Measurements from ENCODE around the gene ANKRD10.
A peak's percentile ranks its signal among the peaks of the same experiment; 100 is the strongest.

The ANKRD10 gene

GRCh38 chr13:110885966-110886869, 28.7 kb downstream of the ANKRD10 start:
- no peak for DNase-seq

- DNase-seq: no peak
Measured at GRCh38 chr13:110885516-110885915, 29.4 kb downstream of the ANKRD10 start.

GRCh38 chr13:110884517-110884916, 30.4 kb downstream of the ANKRD10 start:
- DNase-seq: no peak

- DNase-seq: no peak
Measured at GRCh38 chr13:110883542-110883941, 31.3 kb downstream of the ANKRD10 start.

- no peak for DNase-seq
Measured at GRCh38 chr13:110882972-110883371, 31.9 kb downstream of the ANKRD10 start.

GRCh38 chr13:110881839-110882627, 32.8 kb downstream of the ANKRD10 start:
- DNase-seq: no peak

- peak in 4 of 56 donors; percentile 11 to 44 (median 29) for DNase-seq
Measured at GRCh38 chr13:110880627-110881026, 34.2 kb downstream of the ANKRD10 start.

- no peak for DNase-seq
Measured at GRCh38 chr13:110879482-110879881, 35.4 kb downstream of the ANKRD10 start.

- DNase-seq: no peak
Measured at GRCh38 chr13:110877737-110878258, 37.1 kb downstream of the ANKRD10 start.

GRCh38 chr13:110876609-110877008, 38.3 kb downstream of the ANKRD10 start:
- DNase-seq: no peak

- DNase-seq: no peak
Measured at GRCh38 chr13:110875241-110875640, 39.6 kb downstream of the ANKRD10 start.

GRCh38 chr13:110874508-110874960, 40.3 kb downstream of the ANKRD10 start:
- DNase-seq: peak in 45 of 56 donors; percentile 16 to 78 (median 48)

GRCh38 chr13:110873639-110874507, 41.0 kb downstream of the ANKRD10 start:
- DNase-seq: no peak

GRCh38 chr13:110872768-110873638, 41.9 kb downstream of the ANKRD10 start:
- no peak for DNase-seq

GRCh38 chr13:110872034-110872767, 42.7 kb downstream of the ANKRD10 start:
- DNase-seq: no peak

GRCh38 chr13:110869805-110870706, 44.8 kb downstream of the ANKRD10 start:
- DNase-seq: peak in 19 of 56 donors; percentile 13 to 70 (median 45)

GRCh38 chr13:110869231-110869804, 45.6 kb downstream of the ANKRD10 start:
- no peak for DNase-seq

GRCh38 chr13:110868720-110869119, 46.1 kb downstream of the ANKRD10 start:
- no peak for DNase-seq

All from amygdala (tissue), 56 donors.